ENCODE results near the gene TCF23. TPM values are rescaled to one million over a fixed set of nuclear protein-coding genes. Genes with fewer than 3 reads are reported as not detected.
"Not testable (repeated sequence)": the region's sequence is repeated elsewhere in the genome, so short reads cannot be mapped to it uniquely, and the experiment has no call there.

TCF23 gene
- total RNA-seq, 2 donors from 2014 or later, result not detected

GRCh38 chr2:27174638-27175037 lies 25.8 kb downstream of the TCF23 start:
- no peak overlapping the region for H3K27ac ChIP-seq (ENCODE audit: low read depth, low read length)
- 81 to 82% methylated on average over 6 of the region's 6 CpGs for WGBS, 2 experiments (ENCODE audit: insufficient coverage in 1 of 2, insufficient read length in 1 of 2)
- no peak for TF ChIP-seq CTCF (conservative IDR thresholded peaks at IDR 0.05)

GRCh38 chr2:27175330-27175729 lies 26.5 kb downstream of the TCF23 start:
- Mint-ChIP-seq H3K4me1 (no peaks in the 10 kb centered on the region), H3K27me3 (ENCODE audit: insufficient read depth) (peaks cover 15% of the 10 kb centered on the region), H3K36me3 (ENCODE audit: low read depth) (no peaks in the 10 kb centered on the region), H3K27ac (no peak overlapping the region), H3K4me3 (no peak overlapping the region), H3K9me3 (no peaks in the 10 kb centered on the region)
- DNase-seq, result no peak
- H3K4me3 ChIP-seq (ENCODE audit: low read length), result no peak overlapping the region
- TF ChIP-seq CTCF (conservative IDR thresholded peaks at IDR 0.05), result no peak
- WGBS, 2 experiments (ENCODE audit: insufficient coverage in 1 of 2, insufficient read length in 1 of 2), result 81 to 93% methylated on average over 5 to 8 of the region's 8 CpGs
- H3K36me3 ChIP-seq (ENCODE audit: control insufficient read depth, insufficient read depth, low read length), result no peaks in the 10 kb centered on the region
- no peaks in the 10 kb centered on the region for H3K4me1 ChIP-seq (ENCODE audit: control insufficient read depth, insufficient read depth, low read length)
- no peak overlapping the region for H3K27ac ChIP-seq (ENCODE audit: low read depth, low read length)
- H3K27me3 ChIP-seq (ENCODE audit: control insufficient read depth, insufficient read depth, low read length, poor library complexity, severe bottlenecking), result peaks cover 20% of the 10 kb centered on the region
- no peak overlapping the region for H3K9ac ChIP-seq (ENCODE audit: extremely low read depth, low read length, poor library complexity, severe bottlenecking)
- no peaks in the 10 kb centered on the region for H3K9me3 ChIP-seq (ENCODE audit: control insufficient read depth, low read length)

More at GRCh38 chr2:27174638-27175037, 25.8 kb downstream of the TCF23 start:
- Histone ChIP-seq H3K9me3 (ENCODE audit: control insufficient read depth, low read length) (no peaks in the 10 kb centered on the region), H3K27me3 (ENCODE audit: control insufficient read depth, insufficient read depth, low read length, poor library complexity, severe bottlenecking) (peaks cover 24% of the 10 kb centered on the region), H3K9ac (ENCODE audit: extremely low read depth, low read length, poor library complexity, severe bottlenecking) (no peak overlapping the region), H3K36me3 (ENCODE audit: control insufficient read depth, insufficient read depth, low read length) (no peaks in the 10 kb centered on the region), H3K4me1 (ENCODE audit: control insufficient read depth, insufficient read depth, low read length) (no peaks in the 10 kb centered on the region), H3K4me3 (ENCODE audit: low read length) (no peak overlapping the region)
- Mint-ChIP-seq H3K9me3 (no peaks in the 10 kb centered on the region), H3K36me3 (ENCODE audit: low read depth) (no peaks in the 10 kb centered on the region), H3K27me3 (ENCODE audit: insufficient read depth) (peaks cover 15% of the 10 kb centered on the region), H3K27ac (no peak overlapping the region), H3K4me1 (no peaks in the 10 kb centered on the region), H3K4me3 (no peak overlapping the region)
- DNase-seq, result no peak

GRCh38 chr2:27175781-27176180 lies 27.0 kb downstream of the TCF23 start:
- H3K4me1 ChIP-seq (ENCODE audit: control insufficient read depth, insufficient read depth, low read length); H3K9ac ChIP-seq (ENCODE audit: extremely low read depth, low read length, poor library complexity, severe bottlenecking); H3K36me3 ChIP-seq (ENCODE audit: control insufficient read depth, insufficient read depth, low read length); H3K36me3 Mint-ChIP-seq (ENCODE audit: low read depth); H3K9me3 Mint-ChIP-seq; H3K4me3 Mint-ChIP-seq; H3K4me3 ChIP-seq (ENCODE audit: low read length); DNase-seq; H3K4me1 Mint-ChIP-seq; H3K9me3 ChIP-seq (ENCODE audit: control insufficient read depth, low read length); H3K27ac Mint-ChIP-seq; H3K27ac ChIP-seq (ENCODE audit: low read depth, low read length): not testable (repeated sequence)
- peaks cover 14% of the 10 kb centered on the region for H3K27me3 Mint-ChIP-seq (ENCODE audit: insufficient read depth)
- WGBS, 2 experiments (ENCODE audit: insufficient coverage in 1 of 2, insufficient read length in 1 of 2), result 91 to 96% methylated on average over 3 to 4 of the region's 4 CpGs
- H3K27me3 ChIP-seq (ENCODE audit: control insufficient read depth, insufficient read depth, low read length, poor library complexity, severe bottlenecking), result peaks cover 16% of the 10 kb centered on the region

Measured in endodermal cell (in vitro differentiated cells).